WTC11 (cell line): Measurements from ENCODE around the gene ABCG4. TPM values are rescaled to one million over a fixed set of nuclear protein-coding genes. Genes with fewer than 3 reads are reported as not detected.

Experiments used
- ATAC-seq: fragments of 200-7000 bp; cut with Tn5 transposase; 2 replicates; pipeline ENCODE4 v1.10.0; 2021; ENCODE audit warnings: mild to moderate bottlenecking, moderate library complexity
- CTCF ChIA-PET: fragments of 300-600 bp; sonication (Branson Sonifier 250); formaldehyde crosslinking; loops from one replicate; lab custom pipeline; 2021; ENCODE audit warnings: antibody characterized with exemption; lab: Charles Lee
- POLR2A ChIA-PET: fragments of 350-600 bp; sonication (Branson Sonifier 250); formaldehyde crosslinking; loops from one replicate; lab custom pipeline; 2021; ENCODE audit warnings: antibody characterized with exemption; lab: Charles Lee
- DNase-seq: peaks from one replicate; pipeline ENCODE4 v3.0.0; 2021; ENCODE audit warnings: low spot score
- H3K27ac Mint-ChIP-seq: 2 replicates; pipeline ENCODE4 v1.8.0; 2021; ENCODE audit warnings: mixed read lengths
- H3K27me3 Mint-ChIP-seq: 2 replicates; pipeline ENCODE4 v1.8.0; 2021; ENCODE audit warnings: low read depth, mild to moderate bottlenecking, moderate library complexity, mixed read lengths
- H3K36me3 Mint-ChIP-seq: 2 replicates; pipeline ENCODE4 v1.8.0; 2021; ENCODE audit warnings: mixed read lengths
- H3K4me1 Mint-ChIP-seq: 2 replicates; pipeline ENCODE4 v1.8.0; 2022; ENCODE audit warnings: mixed read lengths
- H3K4me3 Mint-ChIP-seq: 2 replicates; pipeline ENCODE4 v1.8.0; 2021; ENCODE audit warnings: mild to moderate bottlenecking, moderate library complexity, mixed read lengths
- H3K9me3 Mint-ChIP-seq: 2 replicates; pipeline ENCODE4 v1.8.0; 2021; ENCODE audit warnings: mixed read lengths
- ATF1 ChIP-seq: sonication (generic); formaldehyde crosslinking; IDR thresholded peaks from 2 replicates; pipeline ENCODE4 v1.8.1; 2023; ENCODE audit warnings: mild to moderate bottlenecking, moderate library complexity, missing genetic modification reagents
- CDX4 ChIP-seq: fragments of 250-450 bp; sonication (Bioruptor Pico); IDR thresholded peaks from 2 replicates; pipeline ENCODE4 v1.9.0; 2021; ENCODE audit warnings: moderate library complexity, mild to moderate bottlenecking, inconsistent platforms, borderline replicate concordance
- ELF4 ChIP-seq: sonication (generic); formaldehyde crosslinking; IDR thresholded peaks from 2 replicates; pipeline ENCODE4 v1.8.1; 2022; ENCODE audit warnings: low read depth, mild to moderate bottlenecking, moderate library complexity, missing genetic modification reagents
- ETV6 ChIP-seq: sonication (generic); formaldehyde crosslinking; IDR thresholded peaks from 2 replicates; pipeline ENCODE4 v1.8.1; 2022; ENCODE audit warnings: mild to moderate bottlenecking, missing genetic modification reagents
- FOXK1 ChIP-seq: sonication (generic); formaldehyde crosslinking; IDR thresholded peaks from 2 replicates; pipeline ENCODE4 v1.8.0; 2022; ENCODE audit warnings: mild to moderate bottlenecking, moderate library complexity, missing genetic modification reagents
- JUN ChIP-seq: sonication (generic); formaldehyde crosslinking; IDR thresholded peaks from 2 replicates; pipeline ENCODE4 v1.8.0; 2023; ENCODE audit warnings: mild to moderate bottlenecking, missing genetic modification reagents
- KAT7 ChIP-seq: sonication (generic); formaldehyde crosslinking; IDR thresholded peaks from 2 replicates; pipeline ENCODE4 v1.8.1; 2023; ENCODE audit warnings: missing genetic modification reagents, mild to moderate bottlenecking, borderline replicate concordance
- MAX ChIP-seq: sonication (generic); formaldehyde crosslinking; IDR thresholded peaks from 2 replicates; pipeline ENCODE4 v1.8.0; 2022; ENCODE audit warnings: mild to moderate bottlenecking, missing genetic modification reagents
- NR2C2 ChIP-seq: sonication (generic); formaldehyde crosslinking; IDR thresholded peaks from 2 replicates; pipeline ENCODE4 v1.8.0; 2022; ENCODE audit warnings: mild to moderate bottlenecking, missing genetic modification reagents
- NR3C1 ChIP-seq: sonication (generic); formaldehyde crosslinking; conservative IDR thresholded peaks from 2 replicates; pipeline ENCODE4 v1.8.1; 2023; ENCODE audit warnings: low read depth, mild to moderate bottlenecking, missing genetic modification reagents
- SP1 ChIP-seq: sonication (generic); formaldehyde crosslinking; conservative IDR thresholded peaks from 2 replicates; pipeline ENCODE4 v1.8.1; 2022; ENCODE audit warnings: missing genetic modification reagents
- TCF7 ChIP-seq: sonication (generic); formaldehyde crosslinking; IDR thresholded peaks from 2 replicates; pipeline ENCODE4 v1.8.0; 2022; ENCODE audit warnings: mild to moderate bottlenecking, low read depth, missing genetic modification reagents, moderate library complexity
- TEAD1 ChIP-seq: sonication (generic); formaldehyde crosslinking; IDR thresholded peaks from 2 replicates; pipeline ENCODE4 v1.8.0; 2022; ENCODE audit warnings: mild to moderate bottlenecking, missing genetic modification reagents
- TP53 ChIP-seq: sonication (generic); formaldehyde crosslinking; IDR thresholded peaks from 2 replicates; pipeline ENCODE4 v1.8.1; 2023; ENCODE audit warnings: mild to moderate bottlenecking, missing genetic modification reagents
- USF1 ChIP-seq: sonication (generic); formaldehyde crosslinking; IDR thresholded peaks from 2 replicates; pipeline ENCODE4 v1.8.0; 2022; ENCODE audit warnings: mild to moderate bottlenecking, missing genetic modification reagents
- USF2 ChIP-seq: sonication (generic); formaldehyde crosslinking; IDR thresholded peaks from 2 replicates; pipeline ENCODE4 v1.8.1; 2023; ENCODE audit warnings: mild to moderate bottlenecking, missing genetic modification reagents, moderate library complexity
- ZNF232 ChIP-seq: sonication (generic); formaldehyde crosslinking; IDR thresholded peaks from 2 replicates; pipeline ENCODE4 v1.8.0; 2022; ENCODE audit warnings: mild to moderate bottlenecking, missing genetic modification reagents
- ZNF263 ChIP-seq: sonication (generic); formaldehyde crosslinking; IDR thresholded peaks from 2 replicates; pipeline ENCODE4 v1.8.1; 2022; ENCODE audit warnings: low read depth, mild to moderate bottlenecking, moderate library complexity, missing genetic modification reagents
- ZNF425 ChIP-seq: fragments of 250-450 bp; sonication (Bioruptor Pico); conservative IDR thresholded peaks from 2 replicates; pipeline ENCODE4 v1.9.0; 2021; ENCODE audit warnings: mild to moderate bottlenecking
- ZNF512 ChIP-seq: sonication (generic); formaldehyde crosslinking; IDR thresholded peaks from 2 replicates; pipeline ENCODE4 v1.8.1; 2022; ENCODE audit warnings: missing genetic modification reagents, borderline replicate concordance
- total RNA-seq: library from RNA; stranded (reverse); gene quantifications from 3 replicates; pipeline ENCODE4 v1.2.3, GENCODE V29; 2021

Gene ABCG4
- total RNA-seq, 1 experiment from 2014 or later = 4.4 TPM

- H3K27ac Mint-ChIP-seq = no peak overlapping the region
- peak; percentile 78 for TF ChIP-seq USF2
- TF ChIP-seq NR2C2 (CRISPR knock-in tag) = no peak
- TF ChIP-seq USF1 (CRISPR knock-in tag) = peak; percentile 77; the same call in 1 of the 2 replicates
- TF ChIP-seq ZNF512 = 0 out of 2 replicates have a peak, but pooled peaks have one; percentile 62
- TF ChIP-seq MAX (CRISPR knock-in tag) = 0 out of 2 replicates have a peak, but pooled peaks have one; percentile 61
- TF ChIP-seq, all 79 proteins: peak for 4
- H3K27me3 Mint-ChIP-seq = peaks cover 66% of the 10 kb centered on the region
- peak overlapping the region; percentile 77 for H3K4me3 Mint-ChIP-seq
- ChIA-PET POLR2A (interaction anchor here (0.5 kb wide), 1 partner anchor 15 kb away, joined by 5 read pairs; no protein-coding TSS in a partner anchor), CTCF (interaction anchor here (0.6 to 2.7 kb wide), 8 partner anchors 13 to 233 kb away, joined by 3 to 10 read pairs (median 4); partner anchors contain the start of genes CBL, DPAGT1 and HINFP)
- H3K36me3 Mint-ChIP-seq = no peaks in the 10 kb centered on the region
- no peaks in the 10 kb centered on the region for H3K9me3 Mint-ChIP-seq
- ATAC-seq (peak; percentile 15), DNase-seq (no peak)
- peaks cover 25% of the 10 kb centered on the region for H3K4me1 Mint-ChIP-seq
Measured at GRCh38 chr11:119147604-119148333, 1.1 kb upstream of the ABCG4 start.

GRCh38 chr11:119148720-119149017, 183 bp upstream of the ABCG4 start:
- H3K9me3 Mint-ChIP-seq = no peaks in the 10 kb centered on the region
- DNase-seq (no peak), ATAC-seq (no peak)
- no peak overlapping the region for H3K27ac Mint-ChIP-seq
- peak overlapping the region; percentile 77 for H3K4me3 Mint-ChIP-seq
- peaks cover 25% of the 10 kb centered on the region for H3K4me1 Mint-ChIP-seq
- peaks cover 68% of the 10 kb centered on the region for H3K27me3 Mint-ChIP-seq
- H3K36me3 Mint-ChIP-seq = no peaks in the 10 kb centered on the region
- POLR2A ChIA-PET = no interaction called here
- TF ChIP-seq SP1 (CRISPR knock-in tag) (0 out of 2 replicates have a peak, but pooled peaks have one; percentile 12), KAT7 (CRISPR knock-in tag) (no peak)
- CTCF ChIA-PET = interaction anchor here (0.6 to 2.7 kb wide), 8 partner anchors 20 to 326 kb away, joined by 3 to 12 read pairs (median 5); partner anchors contain the start of genes CBL and DPAGT1

- POLR2A ChIA-PET = no interaction called here
Measured at GRCh38 chr11:119149786-119150275, 979 bp downstream of the ABCG4 start.

More at GRCh38 chr11:119149786-119150275, 979 bp downstream of the ABCG4 start:
- ATAC-seq (no peak), DNase-seq (no peak)
- H3K9me3 Mint-ChIP-seq = no peaks in the 10 kb centered on the region
- H3K36me3 Mint-ChIP-seq = no peaks in the 10 kb centered on the region
- CTCF ChIA-PET = interaction anchor here (0.7 to 2.7 kb wide), 6 partner anchors 19 to 190 kb away, joined by 3 to 12 read pairs (median 7); partner anchors contain the start of genes CBL and NHERF4
- peaks cover 68% of the 10 kb centered on the region for H3K27me3 Mint-ChIP-seq
- TF ChIP-seq ETV6 (CRISPR knock-in tag) (no peak), ELF4 (no peak), TCF7 (no peak), CDX4 (CRISPR knock-in tag) (no peak), ATF1 (CRISPR knock-in tag) (no peak), ZNF425 (CRISPR knock-in tag) (no peak), USF2 (no peak), NR3C1 (CRISPR knock-in tag) (no peak), JUN (no peak), ZNF263 (CRISPR knock-in tag) (no peak), ZNF512 (no peak), TEAD1 (CRISPR knock-in tag) (no peak), ZNF232 (CRISPR knock-in tag) (no peak), FOXK1 (CRISPR knock-in tag) (no peak), TP53 (CRISPR knock-in tag) (no peak)
- no peak overlapping the region for H3K27ac Mint-ChIP-seq
- peak overlapping the region; percentile 71 for H3K4me3 Mint-ChIP-seq
- peaks cover 25% of the 10 kb centered on the region for H3K4me1 Mint-ChIP-seq
